H1 (cell line): ENCODE results near the gene FNDC5. TPM values are rescaled to one million over a fixed set of nuclear protein-coding genes. Genes with fewer than 3 reads are reported as not detected.

ENCODE experiments used
- CTCF ChIA-PET: fragments of 300-600 bp; sonication (Branson Sonifier 250); formaldehyde crosslinking; loops from one replicate; lab custom pipeline; 2021; ENCODE audit not compliant: partially characterized antibody; lab: Charles Lee
- POLR2A ChIA-PET: fragments of 300-600 bp; sonication (Branson Sonifier 250); formaldehyde crosslinking; loops from one replicate; lab custom pipeline; 2021; ENCODE audit warnings: inconsistent platforms; ENCODE audit not compliant: partially characterized antibody; lab: Charles Lee
- DNase-seq, 2 experiments: peaks; one replicate each; pipeline versions ENCODE4 v3.0.0 to v3.0.0-alpha.2; 2010 to 2022; ENCODE audit warnings: low spot score in 2 of 2, low read depth in 1 of 2, mixed read lengths in 1 of 2
- FAIRE-seq: peaks from 2 replicates; lab custom pipeline; 2011; peaks lifted over from hg19 to GRCh38; lab: Jason Lieb, UNC
- H2AFZ ChIP-seq: 2 replicates; pipeline ENCODE4 v1.8.1; 2012; ENCODE audit warnings: low read length, inconsistent platforms
- H2AK5ac ChIP-seq: 2 replicates; pipeline ENCODE4 v1.6.1; 2013; ENCODE audit warnings: low read depth, low read length
- H2BK120ac ChIP-seq: replicated peaks from 2 replicates; pipeline ENCODE3; 2013; ENCODE audit warnings: low read depth, low read length, inconsistent platforms
- H2BK12ac ChIP-seq: 2 replicates; pipeline ENCODE4 v1.6.1; 2013; ENCODE audit warnings: low read depth, low read length
- H2BK15ac ChIP-seq: 2 replicates; pipeline ENCODE4 v1.6.1; 2013; ENCODE audit warnings: low read length
- H2BK20ac ChIP-seq: 2 replicates; pipeline ENCODE4 v1.6.1; 2013; ENCODE audit warnings: low read length
- H2BK5ac ChIP-seq: 2 replicates; pipeline ENCODE4 v1.6.1; 2013; ENCODE audit warnings: low read depth, low read length
- H3K14ac ChIP-seq: 2 replicates; pipeline ENCODE4 v1.6.1; 2013; ENCODE audit warnings: inconsistent platforms; ENCODE audit not compliant: insufficient read length
- H3K18ac ChIP-seq: 2 replicates; pipeline ENCODE4 v1.6.1; 2013; ENCODE audit warnings: low read length; ENCODE audit errors: extremely low read depth
- H3K23ac ChIP-seq: 2 replicates; pipeline ENCODE4 v1.6.1; 2013; ENCODE audit warnings: inconsistent platforms; ENCODE audit not compliant: insufficient read length
- H3K23me2 ChIP-seq: 2 replicates; pipeline ENCODE4 v1.6.1; 2013; ENCODE audit warnings: low read depth, low read length
- H3K27ac ChIP-seq: 2 replicates; pipeline ENCODE4 v1.6.1; 2011; ENCODE audit warnings: low read depth, low read length, inconsistent platforms
- H3K27me3 ChIP-seq, 4 experiments: replicated peaks in 1 of 4; 1 replicate in 1 of 4; 2 replicates in 3 of 4; pipeline versions ENCODE4 v1.6.1 to v1.8.1; 2011 to 2013; ENCODE audit warnings: low read length in 3 of 4, mild to moderate bottlenecking in 3 of 4, inconsistent platforms in 2 of 4, mixed read lengths in 2 of 4, moderate library complexity in 1 of 4; ENCODE audit not compliant: control insufficient read depth in 3 of 4, insufficient read depth in 3 of 4; ENCODE audit errors: extremely low read depth in 1 of 4
- H3K36me3 ChIP-seq, 4 experiments: 2 replicates each; pipeline versions ENCODE4 v1.6.1 to v1.8.1; 2011 to 2013; ENCODE audit warnings: mild to moderate bottlenecking in 4 of 4, low read length in 3 of 4, moderate library complexity in 2 of 4, control low read depth in 1 of 4, inconsistent platforms in 1 of 4; ENCODE audit not compliant: insufficient read depth in 4 of 4, control insufficient read depth in 2 of 4
- H3K4ac ChIP-seq: replicated peaks from 2 replicates; pipeline ENCODE3; 2013; ENCODE audit warnings: low read length, low read depth, mixed read lengths, inconsistent platforms; ENCODE audit not compliant: insufficient read length
- H3K4me1 ChIP-seq, 4 experiments: replicated peaks in 1 of 4; 1 replicate in 1 of 4; 2 replicates in 3 of 4; pipeline versions ENCODE4 v1.6.1 to v1.8.1; 2011 to 2013; ENCODE audit warnings: low read length in 3 of 4, inconsistent platforms in 2 of 4, mixed read lengths in 1 of 4; ENCODE audit not compliant: insufficient read depth in 4 of 4, control insufficient read depth in 3 of 4
- H3K4me2 ChIP-seq, 2 experiments: 2 replicates each; pipeline versions ENCODE4 v1.6.1 to v1.8.1; 2011 to 2013; ENCODE audit warnings: low read depth in 2 of 2, low read length in 2 of 2, control low read depth in 1 of 2, inconsistent platforms in 1 of 2, mild to moderate bottlenecking in 1 of 2; ENCODE audit not compliant: insufficient read depth in 1 of 2
- H3K4me3 ChIP-seq, 4 experiments: fragments of 200-600, 300-600 bp in 1 of 4; sonication (generic), shearing (Covaris generic), sonication (Bioruptor Twin) in 1 of 4; 2 replicates each; pipeline versions ENCODE4 v1.5.1 to v1.8.1; 2011 to 2016; ENCODE audit warnings: low read length in 4 of 4, low read depth in 3 of 4, control low read depth in 2 of 4, inconsistent platforms in 2 of 4, mild to moderate bottlenecking in 2 of 4, mixed read lengths in 1 of 4, moderate library complexity in 1 of 4; ENCODE audit not compliant: insufficient read depth in 2 of 4; ENCODE audit errors: extremely low read depth in 1 of 4
- H3K56ac ChIP-seq: replicated peaks from 2 replicates; pipeline ENCODE3; 2013; ENCODE audit warnings: low read depth, mild to moderate bottlenecking, mixed read lengths, low read length, inconsistent platforms; ENCODE audit not compliant: insufficient read length
- H3K79me1 ChIP-seq: 2 replicates; pipeline ENCODE4 v1.6.1; 2013; ENCODE audit warnings: low read depth, low read length, control low read depth
- H3K79me2 ChIP-seq, 2 experiments: 2 replicates each; pipeline versions ENCODE4 v1.6.1 to v1.8.1; 2012 to 2013; ENCODE audit warnings: low read length in 2 of 2, mild to moderate bottlenecking in 2 of 2, inconsistent platforms in 1 of 2; ENCODE audit not compliant: insufficient read depth in 2 of 2, control insufficient read depth in 1 of 2
- H3K9ac ChIP-seq, 4 experiments: replicated peaks in 1 of 4; 1 replicate in 1 of 4; 2 replicates in 3 of 4; pipeline versions ENCODE4 v1.6.1 to v1.8.1; 2011 to 2013; ENCODE audit warnings: low read depth in 3 of 4, low read length in 3 of 4, control low read depth in 2 of 4, mild to moderate bottlenecking in 2 of 4, moderate library complexity in 2 of 4, inconsistent platforms in 1 of 4; ENCODE audit errors: extremely low read depth in 1 of 4
- H3K9me3 ChIP-seq, 2 experiments: 2 replicates each; pipeline versions ENCODE4 v1.6.1 to v1.8.1; 2012 to 2013; ENCODE audit warnings: mild to moderate bottlenecking in 2 of 2, moderate library complexity in 2 of 2, control low read depth in 1 of 2, inconsistent platforms in 1 of 2, low read depth in 1 of 2, low read length in 1 of 2, mixed read lengths in 1 of 2; ENCODE audit not compliant: insufficient read depth in 2 of 2
- H4K20me1 ChIP-seq, 2 experiments: replicated peaks in 1 of 2; 2 replicates each; pipeline versions ENCODE3 to v1.8.1; 2011 to 2013; ENCODE audit warnings: inconsistent platforms in 2 of 2, low read length in 2 of 2, mild to moderate bottlenecking in 1 of 2; ENCODE audit not compliant: insufficient read depth in 2 of 2, control insufficient read depth in 1 of 2
- H4K5ac ChIP-seq: 2 replicates; pipeline ENCODE4 v1.6.1; 2013; ENCODE audit warnings: low read length, low read depth, mixed read lengths, inconsistent platforms; ENCODE audit not compliant: insufficient read length
- H4K8ac ChIP-seq: 2 replicates; pipeline ENCODE4 v1.8.0; 2013; ENCODE audit warnings: mild to moderate bottlenecking, moderate library complexity, low read length, inconsistent platforms; ENCODE audit not compliant: insufficient read depth; ENCODE audit errors: extremely low read depth
- H4K91ac ChIP-seq: replicated peaks from 2 replicates; pipeline ENCODE3; 2013; ENCODE audit warnings: low read length, mixed read lengths, inconsistent platforms; ENCODE audit not compliant: insufficient read length
- CEBPB ChIP-seq: IDR thresholded peaks from 2 replicates; pipeline ENCODE4 v1.6.1; 2012; ENCODE audit warnings: low read depth, low read length
- CHD1 ChIP-seq: IDR thresholded peaks from 2 replicates; pipeline ENCODE4 v1.6.1; 2012; ENCODE audit warnings: low read depth, low read length, improper control_type of control experiment
- CHD2 ChIP-seq: IDR thresholded peaks from 2 replicates; pipeline ENCODE4 v1.6.1; 2012; ENCODE audit warnings: low read length, improper control_type of control experiment
- KDM4A ChIP-seq: IDR thresholded peaks from one replicate; pipeline ENCODE4 v1.7.1; 2012; ENCODE audit warnings: low read depth, mild to moderate bottlenecking, moderate library complexity, low read length, inconsistent platforms; ENCODE audit not compliant: severe bottlenecking
- RNF2 ChIP-seq: fragments of 200-900, 300-1000 bp; sonication (generic); IDR thresholded peaks from 2 replicates; pipeline ENCODE4 v1.7.1; 2016; ENCODE audit warnings: borderline replicate concordance, low read depth, mild to moderate bottlenecking, antibody characterized with exemption, low read length; ENCODE audit not compliant: poor library complexity, severe bottlenecking; ENCODE audit errors: missing control alignments
- SP2 ChIP-seq: IDR thresholded peaks from 2 replicates; pipeline ENCODE4 v1.6.1; 2012; ENCODE audit warnings: mild to moderate bottlenecking, low read length, inconsistent platforms
- SUZ12 ChIP-seq: fragments of 200-600 bp; sonication (generic); IDR thresholded peaks from 2 replicates; pipeline ENCODE4 v1.6.1; 2012; ENCODE audit warnings: mild to moderate bottlenecking, inconsistent platforms, low read length, moderate library complexity, mixed read lengths
- TAF7 ChIP-seq: optimal IDR thresholded peaks from 2 replicates; pipeline ENCODE3; 2011; ENCODE audit warnings: low read depth, mild to moderate bottlenecking, inconsistent platforms, low read length, moderate library complexity, borderline replicate concordance
- ZNF274 ChIP-seq: IDR thresholded peaks from 2 replicates; pipeline ENCODE4 v1.7.0; 2012; ENCODE audit warnings: low read length, borderline replicate concordance; ENCODE audit errors: extremely low read depth
- WGBS, 2 experiments: shearing (Covaris generic) in 1 of 2; methylation state at CpG; one replicate each; pipeline versions ENCODE4 v1.1.6 to v1.1.7; 2013 to 2015; ENCODE audit warnings: low lambda C conversion rate in 2 of 2, mixed read lengths in 2 of 2, inconsistent platforms in 1 of 2, low coverage in 1 of 2, missing lambda C conversion rate in 1 of 2; ENCODE audit not compliant: insufficient replicate concordance in 2 of 2, insufficient coverage in 1 of 2, insufficient read length in 1 of 2; ENCODE audit errors: extremely low coverage in 1 of 2, missing lambda C conversion rate in 1 of 2; 5-methylcytosine and 5-hydroxymethylcytosine counted together
- polyA plus RNA-seq, 7 experiments: library from polyadenylated mRNA; depleted of rRNA in 3 of 7; stranded (reverse) in 5 of 7; unstranded in 2 of 7; fragments of >200 nt in 5 of 7; fragments of 200-250 nt in 2 of 7; gene quantifications; 1 replicate in 5 of 7; 2 replicates in 1 of 7; 4 replicates in 1 of 7; pipeline versions ENCODE4 v1.2.1 to v1.2.3, GENCODE V29; 2011 to 2013; ENCODE audit warnings: missing spikeins in 2 of 7, mixed read lengths in 2 of 7
- total RNA-seq: library from RNA; stranded (reverse); fragmentation: NEBNext Ultra II Directional; extraction: Animal tissue kit (Norgen Biotek cat#: 25700); gene quantifications from 2 replicates; pipeline ENCODE4 v1.2.1, GENCODE V29; 2021
- TF ChIP-seq, protein P1 (sequence below): IDR thresholded peaks from 2 replicates; pipeline ENCODE4 v1.6.1; 2012; ENCODE audit warnings: inconsistent platforms
- TF ChIP-seq, protein P2 (sequence below): IDR thresholded peaks from 2 replicates; pipeline ENCODE4 v1.6.1; 2011; ENCODE audit warnings: low read depth, mild to moderate bottlenecking, low read length; ENCODE audit not compliant: insufficient read depth

The FNDC5 gene
- total and polyA plus RNA-seq, 2 of the 8 experiments (the other 6 are each of a cell fraction or from before 2014, with no cell fraction given), result 1.8 to 2.0 TPM

DNA sequence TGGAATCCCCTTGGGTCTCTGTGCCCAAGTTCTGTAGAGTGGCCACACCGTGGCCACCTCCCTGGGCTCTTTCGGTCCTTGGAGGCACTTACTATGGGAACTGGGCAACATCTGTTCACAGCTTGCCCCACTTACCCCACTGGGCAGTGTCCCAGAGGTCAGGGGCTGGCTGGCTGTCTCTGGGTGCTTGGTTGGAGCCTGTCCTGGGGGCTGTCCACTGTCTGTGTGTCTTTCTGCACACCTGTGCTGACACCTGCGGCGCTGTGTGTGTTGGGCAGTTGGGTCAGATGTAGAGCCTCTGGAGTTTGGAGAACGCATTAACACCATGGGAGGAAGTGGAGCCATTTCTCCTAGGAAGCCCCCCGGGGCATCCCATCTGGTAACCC lies 31.8 kb upstream of the FNDC5 start:
- H2AFZ ChIP-seq, result no peak overlapping the region
- no peak overlapping the region for H2BK12ac ChIP-seq
- no peak overlapping the region for H3K14ac ChIP-seq
- no peak overlapping the region for H4K8ac ChIP-seq
- no peak overlapping the region for H3K4me2 ChIP-seq
- H2AK5ac ChIP-seq, result no peak overlapping the region
- no peak overlapping the region for H4K5ac ChIP-seq
- no peak overlapping the region for H3K56ac ChIP-seq
- no peak overlapping the region for H2BK20ac ChIP-seq
- no peaks in the 10 kb centered on the region for H3K36me3 ChIP-seq
- H3K18ac ChIP-seq, result no peak overlapping the region; the same call in 1 of the 2 replicates
- H3K27ac ChIP-seq, result no peak overlapping the region
- H3K4me3 ChIP-seq, result no peak overlapping the region
- no peak overlapping the region for H3K4ac ChIP-seq
- FAIRE-seq, result no peak
- no peak overlapping the region for H3K23ac ChIP-seq
- WGBS, 2 experiments, result 78% methylated on average over 6 of the region's 6 CpGs; no CpG with 5 or more reads in 1 of the 2 experiments
- ChIA-PET POLR2A (interaction anchor here (0.6 kb wide), 1 partner anchor 20 kb away, joined by 3 read pairs; no protein-coding TSS in a partner anchor), CTCF (interaction anchor here (0.6 to 1.7 kb wide), 5 partner anchors 10 to 266 kb away, joined by 3 to 7 read pairs (median 4); partner anchors contain the start of gene HPCA)
- no peaks in the 10 kb centered on the region for H3K79me1 ChIP-seq
- H3K27me3 ChIP-seq, result peaks cover 14 to 40% (median 34%) of the 10 kb centered on the region in 4 experiments
- peaks cover 11% of the 10 kb centered on the region; the same call in 1 of the 2 replicates for H3K23me2 ChIP-seq
- H3K79me2 ChIP-seq, result no peaks in the 10 kb centered on the region
- no peaks in the 10 kb centered on the region for H3K9me3 ChIP-seq
- H2BK15ac ChIP-seq, result no peak overlapping the region
- no peak for DNase-seq
- peaks cover 0 to 11% (median 8%) of the 10 kb centered on the region in 4 experiments; a peak in 6 of 7 replicates for H3K4me1 ChIP-seq
- H4K91ac ChIP-seq, result no peak overlapping the region
- peaks cover 2 to 4% of the 10 kb centered on the region in 2 experiments for H4K20me1 ChIP-seq
- H2BK120ac ChIP-seq, result no peak overlapping the region
- no peak overlapping the region for H3K9ac ChIP-seq
- no peak overlapping the region for H2BK5ac ChIP-seq
- TF ChIP-seq CHD1 (no peak), SUZ12 (no peak), TAF7 (no peak), CHD2 (no peak), SP2 (no peak), ZNF274 (no peak), KDM4A (no peak), CEBPB (no peak), RNF2 (no peak)
- TF ChIP-seq, protein P1, sequence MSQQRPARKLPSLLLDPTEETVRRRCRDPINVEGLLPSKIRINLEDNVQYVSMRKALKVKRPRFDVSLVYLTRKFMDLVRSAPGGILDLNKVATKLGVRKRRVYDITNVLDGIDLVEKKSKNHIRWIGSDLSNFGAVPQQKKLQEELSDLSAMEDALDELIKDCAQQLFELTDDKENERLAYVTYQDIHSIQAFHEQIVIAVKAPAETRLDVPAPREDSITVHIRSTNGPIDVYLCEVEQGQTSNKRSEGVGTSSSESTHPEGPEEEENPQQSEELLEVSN, result no peak
- TF ChIP-seq, protein P2, sequence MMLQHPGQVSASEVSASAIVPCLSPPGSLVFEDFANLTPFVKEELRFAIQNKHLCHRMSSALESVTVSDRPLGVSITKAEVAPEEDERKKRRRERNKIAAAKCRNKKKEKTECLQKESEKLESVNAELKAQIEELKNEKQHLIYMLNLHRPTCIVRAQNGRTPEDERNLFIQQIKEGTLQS, result no peak
